HCT116 (cell line): ENCODE measurements around the gene TMEM121. TPM values are rescaled to one million over a fixed set of nuclear protein-coding genes. Genes with fewer than 3 reads are reported as not detected.

Experiments used
- ATAC-seq: fragments of 200-7000 bp; cut with Tn5 transposase; 2 replicates; pipeline ENCODE4 v1.9.1; 2020; ENCODE audit warnings: mild to moderate bottlenecking, moderate library complexity
- BruUV-seq: library from RNA; stranded (reverse); fragments of 400-500 nt; replicated peaks from 2 replicates; lab custom pipeline; 2021; lab: Mats Ljungman, UMichigan
- CTCF ChIA-PET: fragments of 300-600 bp; sonication (Branson Sonifier 250); formaldehyde crosslinking; loops from one replicate; lab custom pipeline; 2021; ENCODE audit warnings: antibody characterized with exemption; lab: Charles Lee
- POLR2A ChIA-PET: fragments of 300-600, 350-600 bp; sonication (Branson Sonifier 250); formaldehyde crosslinking; loops from one replicate; lab custom pipeline; 2021; ENCODE audit warnings: antibody characterized with exemption; lab: Charles Lee
- RAD21 ChIA-PET, 2 experiments: fragments of 300-600 bp; sonication (Branson Sonifier 250); formaldehyde crosslinking; loops; one replicate each; lab custom pipeline; 2023; ENCODE audit warnings: low total read pairs in 2 of 2; ENCODE audit not compliant: uncharacterized antibody in 2 of 2, unreplicated experiment in 2 of 2, low non-redundant PET in 1 of 2; lab: Charles Lee
- DNase-seq: peaks from one replicate; pipeline ENCODE4 v3.0.0-alpha.2; 2010; ENCODE audit warnings: low read depth, low spot score
- H2AFZ ChIP-seq: fragments of 200-600 bp; shearing (Covaris generic), sonication (generic); 2 replicates; pipeline ENCODE4 v1.6.1; 2017; ENCODE audit warnings: low read depth, mixed run types, mixed read lengths, antibody characterized with exemption, low read length; ENCODE audit not compliant: poor library complexity, severe bottlenecking
- H3K27ac ChIP-seq: 2 replicates; pipeline ENCODE4 v1.5.1; 2012; ENCODE audit warnings: low read depth, low read length
- H3K27me3 ChIP-seq: fragments of 200-600 bp; sonication (generic); 2 replicates; pipeline ENCODE4 v1.6.1; 2016; ENCODE audit warnings: mixed run types, low read length, mixed read lengths; ENCODE audit not compliant: insufficient read depth
- H3K36me3 ChIP-seq, 2 experiments: fragments of 200-500 bp in 1 of 2; fragments of 200-600 bp in 1 of 2; sonication (Bioruptor generic) in 1 of 2; sonication (generic) in 1 of 2; 2 replicates each; pipeline versions ENCODE4 v1.5.1 to v1.6.1; 2014 to 2016; ENCODE audit warnings: low read length in 2 of 2, inconsistent platforms in 1 of 2, mixed read lengths in 1 of 2, mixed run types in 1 of 2; ENCODE audit not compliant: insufficient read depth in 2 of 2, control insufficient read depth in 1 of 2
- H3K4me1 ChIP-seq, 2 experiments: fragments of 200-600 bp in 1 of 2; sonication (generic) in 1 of 2; 2 replicates each; pipeline versions ENCODE4 v1.5.1 to v1.6.1; 2012 to 2017; ENCODE audit warnings: low read length in 2 of 2, inconsistent platforms in 1 of 2, mild to moderate bottlenecking in 1 of 2, mixed read lengths in 1 of 2, mixed run types in 1 of 2, moderate library complexity in 1 of 2; ENCODE audit not compliant: insufficient read depth in 2 of 2, control insufficient read depth in 1 of 2
- H3K4me2 ChIP-seq: fragments of 200-600 bp; sonication (generic); 2 replicates; pipeline ENCODE4 v1.6.1; 2017; ENCODE audit warnings: mixed run types, low read length, mixed read lengths
- H3K4me3 ChIP-seq, 2 experiments: fragments of 200-600 bp in 1 of 2; sonication (generic) in 1 of 2; replicated peaks in 1 of 2; 2 replicates each; pipeline ENCODE4 v1.5.1; 2011 to 2016; ENCODE audit warnings: low read length in 2 of 2, control low read depth in 1 of 2, low read depth in 1 of 2, mild to moderate bottlenecking in 1 of 2, mixed read lengths in 1 of 2, mixed run types in 1 of 2
- H3K79me2 ChIP-seq: fragments of 200-600 bp; sonication (generic); 2 replicates; pipeline ENCODE4 v1.6.1; 2017; ENCODE audit warnings: mild to moderate bottlenecking, mixed run types, low read length, moderate library complexity, mixed read lengths; ENCODE audit not compliant: insufficient read depth
- H3K9ac ChIP-seq: fragments of 200-600 bp; sonication (generic); 2 replicates; pipeline ENCODE4 v1.6.1; 2016; ENCODE audit warnings: low read length, mixed read lengths
- H3K9me2 ChIP-seq: fragments of 200-600 bp; sonication (generic), shearing (Covaris generic); 2 replicates; pipeline ENCODE4 v1.6.1; 2017; ENCODE audit warnings: mixed run types, mild to moderate bottlenecking, moderate library complexity; ENCODE audit not compliant: insufficient read depth
- H3K9me3 ChIP-seq, 2 experiments: fragments of 200-500 bp in 1 of 2; fragments of 200-600 bp in 1 of 2; sonication (Bioruptor generic) in 1 of 2; sonication (generic) in 1 of 2; 2 replicates each; pipeline ENCODE4 v1.6.1; 2014 to 2017; ENCODE audit warnings: low read length in 2 of 2, mixed read lengths in 2 of 2, inconsistent platforms in 1 of 2, low read depth in 1 of 2, mild to moderate bottlenecking in 1 of 2, mixed run types in 1 of 2, moderate library complexity in 1 of 2; ENCODE audit not compliant: control insufficient read depth in 1 of 2, insufficient read depth in 1 of 2
- H4K20me1 ChIP-seq: fragments of 200-600 bp; sonication (generic), shearing (Covaris generic); 2 replicates; pipeline ENCODE4 v1.6.1; 2017; ENCODE audit warnings: mixed run types, mild to moderate bottlenecking, moderate library complexity; ENCODE audit not compliant: insufficient read depth
- CBX3 ChIP-seq: IDR thresholded peaks from 2 replicates; pipeline ENCODE4 v1.6.1; 2012; ENCODE audit warnings: low read depth
- CTCF ChIP-seq, 3 experiments: fragments of 200-600 bp in 1 of 3; sonication (generic) in 1 of 3; IDR thresholded peaks in 2 of 3; conservative IDR thresholded peaks in 1 of 3; 2 replicates each; pipeline ENCODE4 v1.5.1; 2012 to 2017; ENCODE audit warnings: low read depth in 2 of 3, low read length in 2 of 3, antibody characterized with exemption in 1 of 3, borderline replicate concordance in 1 of 3, control low read depth in 1 of 3, mild to moderate bottlenecking in 1 of 3, mixed read lengths in 1 of 3, mixed run types in 1 of 3, moderate library complexity in 1 of 3; ENCODE audit not compliant: insufficient read depth in 1 of 3
- ELF1 ChIP-seq: IDR thresholded peaks from 2 replicates; pipeline ENCODE4 v1.6.1; 2012; ENCODE audit warnings: low read depth, borderline replicate concordance
- EZH2 ChIP-seq: fragments of 200-600 bp; sonication (generic); IDR thresholded peaks from 2 replicates; pipeline ENCODE4 v1.6.1; 2017; ENCODE audit warnings: antibody characterized with exemption, mixed run types
- EZH2phosphoT487 ChIP-seq: fragments of 200-600 bp; IDR thresholded peaks from 2 replicates; pipeline ENCODE4 v1.6.1; 2018; ENCODE audit warnings: antibody characterized with exemption, borderline replicate concordance
- SP1 ChIP-seq: IDR thresholded peaks from 2 replicates; pipeline ENCODE4 v1.6.1; 2012; ENCODE audit warnings: low read depth
- TCF7L2 ChIP-seq: IDR thresholded peaks from 2 replicates; pipeline ENCODE4 v1.7.0; 2011; ENCODE audit warnings: borderline replicate concordance, inconsistent platforms; ENCODE audit not compliant: insufficient read depth, insufficient read length; ENCODE audit errors: extremely low read depth
- YY1 ChIP-seq: IDR thresholded peaks from 2 replicates; pipeline ENCODE4 v1.6.1; 2011; ENCODE audit warnings: low read length, low read depth, moderate library complexity, mild to moderate bottlenecking; ENCODE audit not compliant: insufficient replicate concordance; ENCODE audit errors: extremely low read depth
- ZNF274 ChIP-seq: fragments of 200-500 bp; sonication (Bioruptor generic); IDR thresholded peaks from 2 replicates; pipeline ENCODE4 v1.6.1; 2014; ENCODE audit warnings: mild to moderate bottlenecking, low read depth, low read length, inconsistent platforms
- intact Hi-C: fragments of 100-400 bp; cut with micrococcal nuclease; formaldehyde crosslinking; loops from 2 replicates; pipeline ENCODE4 v1.10.0; 2022
- total RNA-seq: library from RNA; stranded (reverse); gene quantifications from one replicate; pipeline ENCODE4 v1.2.1, GENCODE V29; 2021; ENCODE audit not compliant: unreplicated experiment

The TMEM121 gene
- total RNA-seq, 1 experiment from 2014 or later: 5.5 TPM

GRCh38 chr14:105488781-105489541, 37.4 kb upstream of the TMEM121 start:
- intact Hi-C loops: loop anchor here (1.0 kb wide), 2 partner anchors 8 to 119 kb away; no protein-coding TSS in a partner anchor
- BruUV-seq: no TSS peak

More at GRCh38 chr14:105488781-105489541, 37.4 kb upstream of the TMEM121 start:
- no peak for ATAC-seq
- Histone ChIP-seq H3K27ac (peak overlapping the region; percentile 100), H3K4me1 (peaks cover 20 to 62% of the 10 kb centered on the region in 2 experiments), H3K36me3 (0 out of 4 replicates have a peak, but pooled peaks cover 0 to 3% of the 10 kb centered on the region in 2 experiments), H3K9me3 (no peaks in the 10 kb centered on the region), H4K20me1 (no peaks in the 10 kb centered on the region; the same call in 1 of the 2 replicates), H2AFZ (no peak overlapping the region), H3K4me3 (peak overlapping the region; percentile 65 to 87), H3K4me2 (peak overlapping the region; percentile 99), H3K9ac (peak overlapping the region; percentile 97), H3K27me3 (no peaks in the 10 kb centered on the region), H3K9me2 (no peaks in the 10 kb centered on the region), H3K79me2 (peaks cover 18% of the 10 kb centered on the region)
- RAD21 ChIA-PET: interaction anchor here (0.8 to 1.9 kb wide), 6 partner anchors 8 to 118 kb away, joined by 3 to 16 read pairs (median 6); no protein-coding TSS in a partner anchor
- no peak for TF ChIP-seq CBX3
- no peak for TF ChIP-seq SP1
- TF ChIP-seq EZH2phosphoT487: no peak
- no peak for TF ChIP-seq EZH2
- no peak for TF ChIP-seq CTCF (IDR thresholded peaks at IDR 0.05 in 2 of 3, conservative IDR thresholded peaks at IDR 0.05 in 1 of 3; ENCODE audit: borderline replicate concordance in 1 of 3, insufficient read depth in 1 of 3, low read depth in 2 of 3, low read length in 2 of 3)
- TF ChIP-seq ZNF274: no peak
- no peak for TF ChIP-seq TCF7L2
- no peak for TF ChIP-seq YY1
- no peak for TF ChIP-seq ELF1
- CTCF ChIA-PET: interaction anchor here (0.5 to 2.5 kb wide), 10 partner anchors 8 to 120 kb away, joined by 3 to 77 read pairs (median 4); no protein-coding TSS in a partner anchor
- POLR2A ChIA-PET: interaction anchor here (1.3 to 3.1 kb wide), 3 partner anchors 8 to 118 kb away, joined by 3 to 29 read pairs (median 10); no protein-coding TSS in a partner anchor
- DNase-seq: no peak
